ENCODE data around the gene AP2S1.
"Not testable (repeated sequence)": the region's sequence is repeated elsewhere in the genome, so short reads cannot be mapped to it uniquely, and the experiment has no call there.

Gene AP2S1

GRCh38 chr19:46875234-46875633 lies 24.6 kb upstream of the AP2S1 start:
- peaks cover 6 to 10% of the 10 kb centered on the region in 2 donors for H3K4me1 ChIP-seq (ENCODE audit: control insufficient read depth in 2 of 2, insufficient read depth in 1 of 2, low read depth in 1 of 2, low read length in 2 of 2)
- no peak overlapping the region for H3K14ac ChIP-seq (ENCODE audit: low read length)
- H3K36me3 ChIP-seq (replicated peaks in 1 of 2; ENCODE audit: control insufficient read depth in 2 of 2, insufficient read depth in 2 of 2, low read length in 2 of 2), result peaks cover 0 to 26% of the 10 kb centered on the region in 2 donors
- H2AFZ ChIP-seq (ENCODE audit: low read length), result no peak overlapping the region
- H2BK120ac ChIP-seq (ENCODE audit: low read depth, low read length), result no peak overlapping the region
- no peak overlapping the region for H3K27ac ChIP-seq (replicated peaks; ENCODE audit: low read length)
- H3K23ac ChIP-seq (ENCODE audit: low read depth, low read length, poor library complexity), result no peak overlapping the region
- DNase-seq (ENCODE audit: low spot score), result no peak
- no peak overlapping the region for H2BK5ac ChIP-seq (ENCODE audit: low read length)
- H3K9me3 ChIP-seq (replicated peaks in 1 of 2; ENCODE audit: control insufficient read depth in 2 of 2, insufficient read depth in 1 of 2, low read depth in 1 of 2, low read length in 2 of 2), result no peaks in the 10 kb centered on the region
- peaks cover 1% of the 10 kb centered on the region for H3K79me1 ChIP-seq (ENCODE audit: low read depth, low read length)
- H4K91ac ChIP-seq (ENCODE audit: low read depth, low read length, poor library complexity), result no peak overlapping the region
- no peak overlapping the region for H2BK15ac ChIP-seq (ENCODE audit: low read length)
- H3K4me2 ChIP-seq (ENCODE audit: insufficient read depth, low read length, poor library complexity, severe bottlenecking), result no peak overlapping the region
- no peak overlapping the region for H3K4ac ChIP-seq (ENCODE audit: low read length)
- H2BK12ac ChIP-seq (ENCODE audit: low read length), result no peak overlapping the region
- H2AK5ac ChIP-seq (ENCODE audit: low read depth, low read length), result no peak overlapping the region
- H3K18ac ChIP-seq (ENCODE audit: low read length), result no peak overlapping the region
- H3K27me3 ChIP-seq (ENCODE audit: control insufficient read depth in 3 of 3, insufficient read depth in 3 of 3, low read depth in 1 of 3, low read length in 3 of 3), result no peaks in the 10 kb centered on the region
- no peak overlapping the region for H3K9ac ChIP-seq (ENCODE audit: low read depth, low read length, poor library complexity)
- no peak overlapping the region for H4K8ac ChIP-seq (ENCODE audit: low read depth, low read length)
- H3K4me3 ChIP-seq (ENCODE audit: low read length in 2 of 2), result no peak overlapping the region
- no CpG with 5 or more reads among the region's 4 CpGs for WGBS, 2 donors (ENCODE audit: extremely low coverage in 2 of 2, insufficient read length in 2 of 2, insufficient replicate concordance in 1 of 2)

- Histone ChIP-seq H4K91ac (ENCODE audit: low read depth, low read length, poor library complexity) (no peak overlapping the region), H2AK5ac (ENCODE audit: low read depth, low read length) (no peak overlapping the region), H3K23ac (ENCODE audit: low read depth, low read length, poor library complexity) (no peak overlapping the region), H3K4me1 (ENCODE audit: control insufficient read depth in 2 of 2, insufficient read depth in 1 of 2, low read depth in 1 of 2, low read length in 2 of 2) (peaks cover 6 to 10% of the 10 kb centered on the region in 2 donors), H2AFZ (ENCODE audit: low read length) (no peak overlapping the region), H3K4ac (ENCODE audit: low read length) (no peak overlapping the region), H2BK5ac (ENCODE audit: low read length) (no peak overlapping the region), H3K4me3 (ENCODE audit: low read length in 2 of 2) (no peak overlapping the region), H3K9ac (ENCODE audit: low read depth, low read length, poor library complexity) (no peak overlapping the region), H3K27me3 (ENCODE audit: control insufficient read depth in 3 of 3, insufficient read depth in 3 of 3, low read depth in 1 of 3, low read length in 3 of 3) (no peaks in the 10 kb centered on the region), H3K79me1 (ENCODE audit: low read depth, low read length) (peaks cover 1% of the 10 kb centered on the region), H3K9me3 (replicated peaks in 1 of 2; ENCODE audit: control insufficient read depth in 2 of 2, insufficient read depth in 1 of 2, low read depth in 1 of 2, low read length in 2 of 2) (no peaks in the 10 kb centered on the region), H2BK12ac (ENCODE audit: low read length) (no peak overlapping the region), H3K36me3 (replicated peaks in 1 of 2; ENCODE audit: control insufficient read depth in 2 of 2, insufficient read depth in 2 of 2, low read length in 2 of 2) (peaks cover 0 to 19% of the 10 kb centered on the region in 2 donors), H3K4me2 (ENCODE audit: insufficient read depth, low read length, poor library complexity, severe bottlenecking) (no peak overlapping the region), H3K18ac (ENCODE audit: low read length) (no peak overlapping the region), H4K8ac (ENCODE audit: low read depth, low read length) (no peak overlapping the region), H2BK15ac (ENCODE audit: low read length) (no peak overlapping the region), H2BK120ac (ENCODE audit: low read depth, low read length) (no peak overlapping the region), H3K14ac (ENCODE audit: low read length) (no peak overlapping the region), H3K27ac (replicated peaks; ENCODE audit: low read length) (no peak overlapping the region)
- WGBS, 2 donors (ENCODE audit: extremely low coverage in 2 of 2, insufficient read length in 2 of 2, insufficient replicate concordance in 1 of 2), result no CpG with 5 or more reads among the region's 4 CpGs
- no peak for DNase-seq (ENCODE audit: low spot score)
Observed at GRCh38 chr19:46872967-46873366, 22.3 kb upstream of the AP2S1 start.

GRCh38 chr19:46871173-46871572 lies 20.5 kb upstream of the AP2S1 start:
- H3K4me1 ChIP-seq (ENCODE audit: control insufficient read depth in 2 of 2, insufficient read depth in 1 of 2, low read depth in 1 of 2, low read length in 2 of 2), result peaks cover 12% of the 10 kb centered on the region in 2 donors
- H2BK120ac ChIP-seq (ENCODE audit: low read depth, low read length); H3K27ac ChIP-seq (replicated peaks; ENCODE audit: low read length); H3K4me2 ChIP-seq (ENCODE audit: insufficient read depth, low read length, poor library complexity, severe bottlenecking); H2AK5ac ChIP-seq (ENCODE audit: low read depth, low read length); H2AFZ ChIP-seq (ENCODE audit: low read length); H3K79me1 ChIP-seq (ENCODE audit: low read depth, low read length); H2BK5ac ChIP-seq (ENCODE audit: low read length); H3K18ac ChIP-seq (ENCODE audit: low read length); DNase-seq (ENCODE audit: low spot score); H3K9me3 ChIP-seq (replicated peaks in 1 of 2; ENCODE audit: control insufficient read depth in 2 of 2, insufficient read depth in 1 of 2, low read depth in 1 of 2, low read length in 2 of 2); H3K4me3 ChIP-seq (ENCODE audit: low read length in 2 of 2); H2BK15ac ChIP-seq (ENCODE audit: low read length); H3K4ac ChIP-seq (ENCODE audit: low read length); H3K27me3 ChIP-seq (ENCODE audit: control insufficient read depth in 3 of 3, insufficient read depth in 3 of 3, low read depth in 1 of 3, low read length in 3 of 3); H3K23ac ChIP-seq (ENCODE audit: low read depth, low read length, poor library complexity); H2BK12ac ChIP-seq (ENCODE audit: low read length); H4K91ac ChIP-seq (ENCODE audit: low read depth, low read length, poor library complexity); H4K8ac ChIP-seq (ENCODE audit: low read depth, low read length); H3K14ac ChIP-seq (ENCODE audit: low read length); H3K9ac ChIP-seq (ENCODE audit: low read depth, low read length, poor library complexity): not testable (repeated sequence)
- H3K36me3 ChIP-seq (replicated peaks in 1 of 2; ENCODE audit: control insufficient read depth in 2 of 2, insufficient read depth in 2 of 2, low read length in 2 of 2), result peaks cover 0 to 19% of the 10 kb centered on the region in 2 donors
- WGBS, 2 donors (ENCODE audit: extremely low coverage in 2 of 2, insufficient read length in 2 of 2, insufficient replicate concordance in 1 of 2), result no CpG with 5 or more reads among the region's 5 CpGs

DNA sequence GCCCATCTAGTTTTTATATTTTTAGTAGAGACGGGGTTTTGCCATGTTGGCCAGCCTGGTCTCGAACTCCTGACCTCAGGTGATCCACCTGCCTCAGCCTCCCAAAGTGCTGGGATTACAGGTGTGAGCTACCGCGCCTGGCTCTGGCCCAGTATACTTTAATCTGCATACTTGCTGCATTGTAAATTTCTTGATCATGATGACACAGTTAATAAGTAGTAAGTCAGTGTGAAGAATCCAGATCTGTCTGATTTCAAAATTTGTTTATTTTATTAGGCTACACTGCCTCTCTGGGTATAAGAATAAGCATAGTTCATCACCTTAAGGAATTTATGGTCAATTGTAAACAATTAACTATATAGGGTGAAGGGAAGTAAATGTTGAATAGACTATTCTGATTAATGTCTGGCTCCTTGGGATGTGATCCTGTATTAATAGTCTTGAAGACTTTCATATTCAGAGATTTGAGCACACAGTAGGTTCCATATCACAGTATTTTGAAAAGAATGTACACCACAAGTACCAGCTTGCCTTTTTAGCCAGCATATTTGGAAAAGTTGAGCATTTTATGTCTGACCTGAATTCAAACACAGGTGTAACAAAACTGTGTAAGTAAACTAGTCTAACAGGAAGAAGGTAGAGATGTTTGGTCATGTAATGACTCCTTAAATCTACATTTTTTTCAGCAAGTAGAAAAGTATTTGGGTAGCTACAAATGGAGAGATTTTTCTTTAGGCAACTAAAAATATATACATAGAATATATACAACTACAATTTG lies 17.6 kb upstream of the AP2S1 start:
- H4K91ac ChIP-seq (ENCODE audit: low read depth, low read length, poor library complexity), result no peak overlapping the region
- no peak overlapping the region for H2BK5ac ChIP-seq (ENCODE audit: low read length)
- no peak overlapping the region for H3K4me2 ChIP-seq (ENCODE audit: insufficient read depth, low read length, poor library complexity, severe bottlenecking)
- peaks cover 3% of the 10 kb centered on the region for H3K79me1 ChIP-seq (ENCODE audit: low read depth, low read length)
- H2BK12ac ChIP-seq (ENCODE audit: low read length), result no peak overlapping the region
- no peak overlapping the region for H3K9ac ChIP-seq (ENCODE audit: low read depth, low read length, poor library complexity)
- no peaks in the 10 kb centered on the region for H3K9me3 ChIP-seq (replicated peaks in 1 of 2; ENCODE audit: control insufficient read depth in 2 of 2, insufficient read depth in 1 of 2, low read depth in 1 of 2, low read length in 2 of 2)
- H4K8ac ChIP-seq (ENCODE audit: low read depth, low read length), result no peak overlapping the region
- no peak overlapping the region for H3K4me3 ChIP-seq (ENCODE audit: low read length in 2 of 2)
- no peak overlapping the region for H3K4ac ChIP-seq (ENCODE audit: low read length)
- H3K18ac ChIP-seq (ENCODE audit: low read length), result no peak overlapping the region
- H3K27me3 ChIP-seq (ENCODE audit: control insufficient read depth in 3 of 3, insufficient read depth in 3 of 3, low read depth in 1 of 3, low read length in 3 of 3), result no peaks in the 10 kb centered on the region
- no peak overlapping the region for H3K14ac ChIP-seq (ENCODE audit: low read length)
- no peak overlapping the region for H2BK15ac ChIP-seq (ENCODE audit: low read length)
- no peak for DNase-seq (ENCODE audit: low spot score)
- no peak overlapping the region for H3K27ac ChIP-seq (replicated peaks; ENCODE audit: low read length)
- no CpG with 5 or more reads among the region's 4 CpGs for WGBS, 2 donors (ENCODE audit: extremely low coverage in 2 of 2, insufficient read length in 2 of 2, insufficient replicate concordance in 1 of 2)
- no peak overlapping the region for H3K23ac ChIP-seq (ENCODE audit: low read depth, low read length, poor library complexity)
- no peak overlapping the region for H2AFZ ChIP-seq (ENCODE audit: low read length)
- H2BK120ac ChIP-seq (ENCODE audit: low read depth, low read length), result no peak overlapping the region
- no peak overlapping the region for H2AK5ac ChIP-seq (ENCODE audit: low read depth, low read length)
- peaks cover 0 to 24% of the 10 kb centered on the region in 2 donors for H3K36me3 ChIP-seq (replicated peaks in 1 of 2; ENCODE audit: control insufficient read depth in 2 of 2, insufficient read depth in 2 of 2, low read length in 2 of 2)
- H3K4me1 ChIP-seq (ENCODE audit: control insufficient read depth in 2 of 2, insufficient read depth in 1 of 2, low read depth in 1 of 2, low read length in 2 of 2), result peaks cover 11 to 18% of the 10 kb centered on the region in 2 donors

All from neuronal stem cell (in vitro differentiated cells).